ENCODE data around the gene LZTR1.

GRCh38 chr22:21032868-21033688 is 51.0 kb downstream of the LZTR1 start:
- TF ChIP-seq CTCF (IDR thresholded peaks at IDR 0.05) (no peak), POLR2A (IDR thresholded peaks at IDR 0.05) (no peak), POLR2AphosphoS5 (IDR thresholded peaks at IDR 0.05) (no peak)
